IPS-NIHi7 (cell line): ENCODE results near the gene SCAPER.

Experiments used
- DNase-seq: peaks from one replicate; pipeline ENCODE4 v3.0.0; 2012; ENCODE audit warnings: mixed read lengths; ENCODE audit errors: extremely low spot score

SCAPER gene

DNA sequence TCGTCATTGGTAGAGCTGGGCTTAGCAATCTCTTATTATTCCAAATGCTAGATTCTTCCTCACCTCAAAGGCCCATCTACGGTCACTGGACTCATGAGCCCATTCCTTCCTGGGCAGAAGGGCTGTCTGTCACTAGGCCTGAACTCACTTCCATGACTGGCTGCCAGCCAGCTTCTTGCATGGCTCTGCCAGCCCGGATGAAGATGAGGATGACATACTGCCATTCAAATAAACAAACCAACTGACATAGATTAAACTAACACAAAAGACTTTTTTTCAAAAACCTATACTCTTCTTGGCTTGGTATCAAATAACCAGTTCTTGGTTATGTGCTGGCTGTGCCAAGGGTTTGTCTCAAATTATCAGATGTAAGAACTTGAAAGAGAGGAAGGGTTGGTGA lies 544.7 kb downstream of the SCAPER start:
- no peak for DNase-seq

GRCh38 chr15:76359152-76359551 lies 546.0 kb downstream of the SCAPER start:
- DNase-seq: no peak

DNA sequence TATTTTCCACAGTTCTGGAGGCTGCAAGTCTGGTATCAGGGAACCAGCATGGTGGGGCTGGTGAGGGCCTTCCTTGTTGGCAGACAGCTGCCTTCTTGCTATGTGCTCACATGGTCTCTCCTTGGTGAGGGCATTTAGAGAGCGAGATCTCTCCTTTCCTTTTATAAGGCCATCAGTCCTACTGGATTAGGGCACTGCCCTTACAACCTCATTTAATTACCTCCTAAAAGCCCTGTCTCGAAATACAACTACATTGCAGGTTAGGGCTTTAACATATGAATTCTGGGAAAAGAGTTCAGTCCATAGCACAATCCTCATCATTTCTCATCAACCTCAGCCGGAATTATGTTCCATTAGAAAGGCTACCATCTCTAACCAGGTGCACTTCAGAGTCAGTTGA lies 546.7 kb downstream of the SCAPER start:
- no peak for DNase-seq

DNA sequence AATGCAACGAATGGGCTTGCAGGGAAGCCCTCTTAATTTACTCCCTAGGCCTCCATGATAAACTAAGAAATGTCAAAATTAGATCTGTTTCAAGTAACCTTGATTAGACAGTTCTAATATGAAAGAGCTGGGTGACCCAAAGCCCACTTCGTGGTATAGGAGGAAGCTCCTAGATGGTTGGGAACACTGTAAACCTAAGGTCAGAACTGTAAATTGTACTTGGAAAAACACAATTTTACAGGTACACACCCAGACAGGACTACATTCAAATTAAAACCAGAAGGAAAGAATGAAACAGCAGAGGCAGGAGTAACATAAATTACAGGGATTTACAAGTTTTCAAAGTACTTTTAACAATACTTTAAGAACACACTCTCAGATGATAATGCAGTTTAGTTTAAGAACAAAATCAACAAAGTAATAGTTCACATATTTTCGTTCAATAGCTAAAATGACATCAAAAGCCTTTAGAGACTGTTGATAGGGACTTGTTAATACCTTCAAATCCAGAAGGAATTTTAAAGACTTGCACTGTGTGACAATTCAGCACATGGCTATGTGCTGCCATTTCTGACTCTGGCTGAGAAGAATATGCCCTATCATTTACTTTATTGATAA lies 550.2 kb downstream of the SCAPER start:
- no peak for DNase-seq

GRCh38 chr15:76353903-76354302 lies 551.2 kb downstream of the SCAPER start:
- DNase-seq: no peak

DNA sequence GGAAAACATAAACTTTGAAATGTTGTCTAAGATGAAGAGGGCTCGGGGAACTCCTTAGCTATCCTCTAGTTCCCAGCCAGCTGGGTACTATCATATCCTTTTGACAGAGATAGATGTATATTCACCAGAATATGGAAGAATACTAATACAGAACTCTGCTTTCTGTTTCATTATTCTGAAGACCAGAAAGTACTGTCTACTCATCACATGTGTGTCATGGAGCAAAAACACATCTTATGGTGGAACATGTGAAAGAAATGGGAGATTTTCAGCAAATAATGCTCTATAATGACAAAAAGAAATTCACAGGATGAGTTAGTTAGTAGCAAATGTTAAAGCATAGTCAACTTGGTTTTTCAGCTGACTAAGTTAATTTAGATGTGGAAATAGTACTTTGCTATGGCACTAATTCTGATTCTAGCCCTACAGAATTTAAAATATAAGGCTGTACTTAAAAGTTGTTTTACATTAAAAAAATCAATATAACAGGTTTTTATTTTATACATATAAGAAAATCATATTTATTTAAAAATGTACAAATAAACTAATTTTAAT lies 552.0 kb downstream of the SCAPER start:
- DNase-seq: no peak

- no peak for DNase-seq
Observed at GRCh38 chr15:76349301-76350070, 555.7 kb downstream of the SCAPER start.

DNA sequence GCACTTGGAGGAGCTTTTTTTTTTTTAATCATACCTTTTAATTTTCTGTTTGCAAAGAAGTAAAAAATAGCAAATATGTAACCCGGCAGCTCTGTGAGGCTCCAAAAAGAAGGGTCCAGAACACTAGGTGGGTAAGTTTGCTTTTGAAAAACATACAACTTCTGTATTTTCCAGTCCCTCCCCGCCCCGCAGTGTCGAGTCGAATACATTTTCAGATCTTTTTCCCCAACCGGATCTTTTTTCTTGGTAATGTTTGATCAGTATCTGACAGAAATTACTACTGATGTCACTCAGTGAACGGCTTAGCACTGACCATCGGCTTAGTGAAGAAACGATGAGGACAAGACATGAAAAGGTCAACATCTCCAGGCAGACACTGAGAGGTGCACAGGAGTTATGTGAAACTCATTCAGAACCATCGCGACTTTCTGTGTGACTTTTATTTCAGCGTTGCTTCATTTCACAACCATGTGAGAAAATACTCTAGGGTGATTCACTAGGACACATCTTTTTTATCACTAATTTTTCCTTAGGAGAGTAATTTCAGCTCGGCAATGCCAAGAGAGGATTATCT lies 557.6 kb downstream of the SCAPER start:
- no peak for DNase-seq

- DNase-seq: peak; percentile 23
Observed at GRCh38 chr15:76346669-76347481, 558.3 kb downstream of the SCAPER start.

- DNase-seq: peak; percentile 56
Observed at GRCh38 chr15:76345880-76346668, 559.1 kb downstream of the SCAPER start.

- no peak for DNase-seq
Observed at GRCh38 chr15:76345583-76345879, 559.6 kb downstream of the SCAPER start.

- DNase-seq: no peak
Observed at GRCh38 chr15:76344893-76345582, 560.1 kb downstream of the SCAPER start.

- DNase-seq: no peak
Observed at GRCh38 chr15:76343313-76343996, 561.7 kb downstream of the SCAPER start.

- peak; percentile 76 for DNase-seq
Observed at GRCh38 chr15:76342382-76343201, 562.5 kb downstream of the SCAPER start.

DNA sequence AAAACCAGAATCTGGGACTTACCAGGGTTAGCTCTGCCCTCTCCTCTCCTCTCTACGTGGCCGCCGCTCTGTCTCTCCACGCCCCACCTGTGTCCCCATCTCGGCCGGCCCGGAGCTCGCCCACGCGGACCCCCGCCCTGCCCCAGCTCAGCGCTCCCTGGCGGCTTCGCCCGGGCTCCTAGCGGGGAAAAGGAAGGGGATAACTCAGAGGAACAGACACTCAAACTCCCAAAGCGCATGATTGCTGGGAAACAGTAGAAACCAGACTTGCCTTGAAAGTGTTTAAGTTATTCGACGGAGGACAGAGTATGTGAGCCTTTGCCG lies 563.1 kb downstream of the SCAPER start:
- DNase-seq: no peak

GRCh38 chr15:76341366-76342057 lies 563.6 kb downstream of the SCAPER start:
- DNase-seq: no peak

- DNase-seq: peak; percentile 53
Observed at GRCh38 chr15:76340803-76341365, 564.3 kb downstream of the SCAPER start.

DNA sequence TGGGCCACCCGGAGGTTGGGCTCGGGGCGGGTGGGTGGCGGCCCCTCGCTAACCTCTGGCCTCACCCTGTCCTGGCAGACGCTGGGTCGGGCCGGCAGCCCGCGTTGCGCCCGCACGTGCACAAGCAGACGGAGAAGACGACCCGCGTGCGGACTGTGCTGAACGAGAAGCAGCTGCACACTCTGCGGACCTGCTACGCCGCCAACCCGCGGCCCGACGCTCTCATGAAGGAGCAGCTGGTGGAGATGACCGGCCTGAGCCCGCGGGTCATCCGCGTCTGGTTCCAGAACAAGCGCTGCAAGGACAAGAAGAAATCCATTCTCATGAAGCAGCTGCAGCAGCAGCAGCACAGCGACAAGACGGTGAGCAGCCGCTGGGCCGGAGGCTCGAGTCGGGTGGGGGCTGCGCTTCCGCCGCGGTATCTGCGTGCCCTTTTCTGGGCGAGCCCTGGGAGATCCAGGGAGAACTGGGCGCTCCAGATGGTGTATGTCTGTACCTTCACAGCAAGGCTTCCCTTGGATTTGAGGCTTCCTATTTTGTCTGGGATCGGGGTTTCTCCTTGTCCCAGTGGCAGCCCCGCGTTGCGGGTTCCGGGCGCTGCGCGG lies 564.8 kb downstream of the SCAPER start:
- DNase-seq: no peak
